ENCODE measurements around the gene SLC2A14.
"Not testable (repeated sequence)": the region's sequence is repeated elsewhere in the genome, so short reads cannot be mapped to it uniquely, and the experiment has no call there.

DNA sequence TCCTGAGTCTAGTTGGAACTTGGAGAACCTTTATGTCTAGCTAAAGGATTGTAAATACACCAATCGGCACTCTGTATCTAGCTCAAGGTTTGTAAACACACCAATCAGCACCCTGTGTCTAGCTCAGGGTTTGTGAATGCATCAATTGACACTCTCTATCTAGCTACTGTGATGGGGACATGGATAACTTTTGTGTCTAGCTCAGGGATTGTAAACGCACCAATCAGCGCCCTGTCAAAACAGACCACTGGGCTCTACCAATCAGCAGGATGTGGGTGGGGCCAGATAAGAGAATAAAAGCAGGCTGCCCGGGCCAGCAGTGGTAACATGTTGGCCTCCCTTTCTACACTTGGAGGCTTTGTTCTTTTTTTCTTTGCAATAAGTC lies 9.0 kb upstream of the SLC2A14 start:
- TF ChIP-seq, protein P1, sequence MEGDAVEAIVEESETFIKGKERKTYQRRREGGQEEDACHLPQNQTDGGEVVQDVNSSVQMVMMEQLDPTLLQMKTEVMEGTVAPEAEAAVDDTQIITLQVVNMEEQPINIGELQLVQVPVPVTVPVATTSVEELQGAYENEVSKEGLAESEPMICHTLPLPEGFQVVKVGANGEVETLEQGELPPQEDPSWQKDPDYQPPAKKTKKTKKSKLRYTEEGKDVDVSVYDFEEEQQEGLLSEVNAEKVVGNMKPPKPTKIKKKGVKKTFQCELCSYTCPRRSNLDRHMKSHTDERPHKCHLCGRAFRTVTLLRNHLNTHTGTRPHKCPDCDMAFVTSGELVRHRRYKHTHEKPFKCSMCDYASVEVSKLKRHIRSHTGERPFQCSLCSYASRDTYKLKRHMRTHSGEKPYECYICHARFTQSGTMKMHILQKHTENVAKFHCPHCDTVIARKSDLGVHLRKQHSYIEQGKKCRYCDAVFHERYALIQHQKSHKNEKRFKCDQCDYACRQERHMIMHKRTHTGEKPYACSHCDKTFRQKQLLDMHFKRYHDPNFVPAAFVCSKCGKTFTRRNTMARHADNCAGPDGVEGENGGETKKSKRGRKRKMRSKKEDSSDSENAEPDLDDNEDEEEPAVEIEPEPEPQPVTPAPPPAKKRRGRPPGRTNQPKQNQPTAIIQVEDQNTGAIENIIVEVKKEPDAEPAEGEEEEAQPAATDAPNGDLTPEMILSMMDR (IDR thresholded peaks at IDR 0.05), result not testable (repeated sequence)
- not testable (repeated sequence) for TF ChIP-seq ZFX (IDR thresholded peaks at IDR 0.05; ENCODE audit: borderline replicate concordance)

Measured in 22Rv1 (cell line).